ENCODE data around the gene TAOK3.
A peak's percentile ranks its signal among the peaks of the same experiment; 100 is the strongest.
"Not testable (repeated sequence)": the region's sequence is repeated elsewhere in the genome, so short reads cannot be mapped to it uniquely, and the experiment has no call there.

Gene TAOK3

GRCh38 chr12:118372541-118373495, at the start of gene TAOK3:
Gene TAOK3, minus strand, starts transcription at chr12:118372907. Its CDS starts 117,340 bp downstream, at chr12:118255567.
- peak; percentile 98 for DNase-seq

- DNase-seq, result no peak
Observed at GRCh38 chr12:118420673-118421072, 48.0 kb upstream of the TAOK3 start.

GRCh38 chr12:118418385-118419057, 45.8 kb upstream of the TAOK3 start:
- DNase-seq, result no peak

GRCh38 chr12:118417942-118418341, 45.2 kb upstream of the TAOK3 start:
- DNase-seq, result no peak

- no peak for DNase-seq
Observed at GRCh38 chr12:118409834-118410233, 37.1 kb upstream of the TAOK3 start.

- not testable (repeated sequence) for DNase-seq
Observed at GRCh38 chr12:118408241-118408640, 35.5 kb upstream of the TAOK3 start.

GRCh38 chr12:118404876-118405521, 32.3 kb upstream of the TAOK3 start:
- peak; percentile 38 for DNase-seq

GRCh38 chr12:118402251-118402650, 29.5 kb upstream of the TAOK3 start:
- DNase-seq, result no peak

GRCh38 chr12:118398940-118399339, 26.2 kb upstream of the TAOK3 start:
- peak; percentile 99 for DNase-seq

- DNase-seq, result no peak
Observed at GRCh38 chr12:118398524-118398923, 25.8 kb upstream of the TAOK3 start.

- no peak for DNase-seq
Observed at GRCh38 chr12:118397708-118398440, 25.2 kb upstream of the TAOK3 start.

- DNase-seq, result no peak
Observed at GRCh38 chr12:118391836-118392235, 19.1 kb upstream of the TAOK3 start.

GRCh38 chr12:118391424-118391823, 18.7 kb upstream of the TAOK3 start:
- DNase-seq, result no peak

GRCh38 chr12:118377884-118378470, 5.3 kb upstream of the TAOK3 start:
- peak; percentile 54 for DNase-seq

- DNase-seq, result no peak
Observed at GRCh38 chr12:118377021-118377883, 4.5 kb upstream of the TAOK3 start.

GRCh38 chr12:118376089-118377020, 3.6 kb upstream of the TAOK3 start, which contains the start of gene SUDS3:
Gene SUDS3, plus strand, starts transcription at chr12:118376555. Its CDS starts 137 bp downstream, at chr12:118376692.
- DNase-seq, result peak; percentile 62

GRCh38 chr12:118375348-118375747, 2.6 kb upstream of the TAOK3 start:
- DNase-seq, result no peak

- no peak for DNase-seq
Observed at GRCh38 chr12:118374909-118375308, 2.2 kb upstream of the TAOK3 start.

- DNase-seq, result no peak
Observed at GRCh38 chr12:118374126-118374725, 1.5 kb upstream of the TAOK3 start.

GRCh38 chr12:118373616-118374015, 909 bp upstream of the TAOK3 start:
- no peak for DNase-seq

All from MV-4-11 (cell line).